ACC112 (cell line): ENCODE data around the gene SLC45A1.

Experiments used
- H2AFZ ChIP-seq: fragments of 200-600 bp; sonication (generic); one replicate; pipeline ENCODE4 v1.6.0; 2017; ENCODE audit warnings: antibody characterized with exemption, low read length; ENCODE audit not compliant: unreplicated experiment
- H3K27ac ChIP-seq: fragments of 200-600 bp; sonication (generic); 2 replicates; pipeline ENCODE4 v1.5.1; 2014; ENCODE audit warnings: low read depth, mild to moderate bottlenecking, antibody characterized with exemption, low read length, moderate library complexity
- H3K27me3 ChIP-seq: fragments of 200-600 bp; sonication (generic); 2 replicates; pipeline ENCODE4 v1.6.1; 2014; ENCODE audit warnings: mild to moderate bottlenecking, antibody characterized with exemption, low read length, moderate library complexity, mixed read lengths; ENCODE audit not compliant: insufficient read depth
- H3K36me3 ChIP-seq: fragments of 200-600 bp; sonication (generic); 2 replicates; pipeline ENCODE4 v1.6.1; 2016; ENCODE audit warnings: mild to moderate bottlenecking, antibody characterized with exemption, low read length, moderate library complexity, mixed read lengths; ENCODE audit not compliant: insufficient read depth
- H3K4me1 ChIP-seq: fragments of 200-600 bp; sonication (generic); one replicate; pipeline ENCODE4 v1.6.1; 2016; ENCODE audit warnings: low read length, mixed read lengths; ENCODE audit not compliant: insufficient read depth, unreplicated experiment, control insufficient read depth
- H3K4me3 ChIP-seq: fragments of 200-600 bp; sonication (generic); 2 replicates; pipeline ENCODE4 v1.5.1; 2014; ENCODE audit warnings: mild to moderate bottlenecking, low read depth, low read length
- H3K79me2 ChIP-seq: fragments of 200-600 bp; sonication (generic); one replicate; pipeline ENCODE4 v1.6.0; 2016; ENCODE audit warnings: low read length; ENCODE audit not compliant: control insufficient read depth, unreplicated experiment, insufficient read depth

SLC45A1 gene

DNA sequence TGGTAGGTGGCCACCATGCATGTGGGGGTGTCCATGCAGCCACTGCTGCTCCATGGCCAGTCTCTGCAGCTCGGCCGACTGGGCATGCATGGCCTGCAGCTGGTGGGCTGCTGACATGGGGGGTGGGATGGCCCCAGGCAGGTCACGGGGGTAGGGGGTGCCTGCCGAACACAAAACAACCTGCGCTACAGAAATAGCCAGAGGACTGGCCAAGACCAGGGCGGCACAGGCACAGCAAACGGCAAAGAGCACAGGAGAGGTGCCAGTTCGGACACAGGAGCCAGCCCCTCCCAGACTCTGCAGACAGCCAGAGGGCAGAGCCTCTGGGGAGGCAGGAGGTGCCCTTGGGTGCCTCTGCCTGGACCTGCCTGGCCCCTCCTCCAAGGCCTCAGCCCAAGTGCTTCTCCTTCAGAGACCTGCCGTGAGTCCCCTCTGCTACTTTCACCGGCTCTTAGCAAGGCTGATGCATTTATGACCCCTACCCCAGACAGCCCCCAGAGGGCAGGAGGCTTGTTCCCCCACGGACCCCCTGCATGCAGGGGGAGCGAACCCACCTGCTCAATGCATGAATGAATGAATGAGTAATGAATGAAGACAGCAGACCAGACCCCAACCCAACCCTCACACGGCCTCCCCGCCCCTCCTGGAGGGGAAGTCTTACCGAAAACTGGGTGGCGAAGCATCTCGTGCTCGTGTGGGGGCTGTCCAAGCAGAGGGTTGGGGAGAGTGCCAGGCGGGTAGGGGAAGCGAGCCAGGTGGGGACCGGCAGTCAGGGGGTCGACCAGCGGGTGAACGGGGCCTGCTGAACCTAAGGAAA lies 37.7 kb downstream of the SLC45A1 start:
- Histone ChIP-seq H3K27me3 (no peaks in the 10 kb centered on the region), H3K36me3 (peaks cover 11% of the 10 kb centered on the region), H3K4me3 (no peak overlapping the region), H3K4me1 (no peaks in the 10 kb centered on the region), H2AFZ (no peak overlapping the region), H3K79me2 (no peaks in the 10 kb centered on the region), H3K27ac (no peak overlapping the region)

- Histone ChIP-seq H3K27me3 (no peaks in the 10 kb centered on the region), H3K36me3 (peaks cover 13% of the 10 kb centered on the region), H3K27ac (no peak overlapping the region), H3K79me2 (no peaks in the 10 kb centered on the region), H2AFZ (no peak overlapping the region), H3K4me1 (no peaks in the 10 kb centered on the region), H3K4me3 (no peak overlapping the region)
Measured at GRCh38 chr1:8356256-8357209, 38.6 kb downstream of the SLC45A1 start.

- no peak overlapping the region for H2AFZ ChIP-seq
- H3K36me3 ChIP-seq = peaks cover 21% of the 10 kb centered on the region
- H3K27ac ChIP-seq = no peak overlapping the region
- H3K79me2 ChIP-seq = no peaks in the 10 kb centered on the region
- no peaks in the 10 kb centered on the region for H3K27me3 ChIP-seq
- no peak overlapping the region for H3K4me3 ChIP-seq
- no peaks in the 10 kb centered on the region for H3K4me1 ChIP-seq
Measured at GRCh38 chr1:8357329-8358101, 39.6 kb downstream of the SLC45A1 start.

- no peaks in the 10 kb centered on the region for H3K4me1 ChIP-seq
- no peaks in the 10 kb centered on the region for H3K79me2 ChIP-seq
- peaks cover 24% of the 10 kb centered on the region for H3K36me3 ChIP-seq
- H2AFZ ChIP-seq = no peak overlapping the region
- no peaks in the 10 kb centered on the region for H3K27me3 ChIP-seq
- H3K4me3 ChIP-seq = no peak overlapping the region
- H3K27ac ChIP-seq = no peak overlapping the region
Measured at GRCh38 chr1:8358241-8358896, 40.5 kb downstream of the SLC45A1 start.

GRCh38 chr1:8358897-8359616 lies 41.1 kb downstream of the SLC45A1 start:
- no peak overlapping the region for H2AFZ ChIP-seq
- peaks cover 24% of the 10 kb centered on the region for H3K36me3 ChIP-seq
- H3K4me1 ChIP-seq = no peaks in the 10 kb centered on the region
- H3K4me3 ChIP-seq = no peak overlapping the region
- no peak overlapping the region for H3K27ac ChIP-seq
- no peaks in the 10 kb centered on the region for H3K27me3 ChIP-seq
- no peaks in the 10 kb centered on the region for H3K79me2 ChIP-seq

DNA sequence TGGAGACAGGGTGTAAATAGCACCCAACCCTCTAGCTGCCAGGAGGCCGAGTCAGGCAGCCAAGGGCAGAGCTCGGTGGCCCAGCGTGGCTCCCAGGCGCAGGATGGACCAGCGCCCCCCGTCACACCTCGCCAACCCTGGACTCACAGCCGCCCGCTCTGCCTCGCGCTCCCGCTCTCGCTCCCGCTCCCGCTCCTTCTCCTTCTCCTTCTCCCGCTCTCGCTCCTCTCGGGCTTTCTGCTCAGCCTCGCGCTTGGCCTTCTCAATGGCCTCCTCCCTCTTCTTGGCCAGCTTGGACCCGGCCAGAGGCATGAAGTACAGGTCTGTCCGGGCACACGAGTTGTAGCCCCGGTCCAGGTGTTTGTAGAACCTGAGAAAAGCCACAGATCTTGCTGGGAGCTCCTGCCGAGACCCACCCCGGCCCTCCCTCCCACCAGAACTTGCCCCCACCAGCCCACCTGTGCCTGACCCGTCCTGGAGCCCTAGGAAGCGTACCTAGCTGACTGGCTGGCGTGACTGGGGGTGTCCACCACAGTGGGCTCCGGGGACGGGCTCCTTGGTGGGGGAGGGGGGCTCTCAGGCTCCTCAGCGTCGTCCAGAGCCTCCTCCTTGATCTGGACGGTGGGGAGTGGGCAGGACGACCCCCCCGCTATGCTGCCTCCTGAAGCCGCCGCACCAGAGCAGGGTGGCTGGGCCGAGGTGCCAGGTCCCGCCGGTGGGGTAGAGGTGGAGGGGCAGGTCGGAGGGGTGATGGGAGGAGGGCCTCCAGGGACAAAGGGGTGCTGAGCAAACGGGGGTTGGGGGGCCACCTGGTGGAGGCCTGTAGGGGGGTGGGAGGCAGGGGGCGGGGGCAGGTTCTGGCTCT lies 41.9 kb downstream of the SLC45A1 start:
- no peaks in the 10 kb centered on the region for H3K4me1 ChIP-seq
- peaks cover 21% of the 10 kb centered on the region for H3K36me3 ChIP-seq
- no peaks in the 10 kb centered on the region for H3K79me2 ChIP-seq
- no peak overlapping the region for H3K4me3 ChIP-seq
- no peaks in the 10 kb centered on the region for H3K27me3 ChIP-seq
- H3K27ac ChIP-seq = no peak overlapping the region
- no peak overlapping the region for H2AFZ ChIP-seq

GRCh38 chr1:8360493-8361197 lies 42.7 kb downstream of the SLC45A1 start:
- no peaks in the 10 kb centered on the region for H3K4me1 ChIP-seq
- no peaks in the 10 kb centered on the region for H3K27me3 ChIP-seq
- no peak overlapping the region for H3K27ac ChIP-seq
- no peak overlapping the region for H3K4me3 ChIP-seq
- H3K36me3 ChIP-seq = peaks cover 25% of the 10 kb centered on the region; the same call in 1 of the 2 replicates
- H3K79me2 ChIP-seq = peaks cover 2% of the 10 kb centered on the region
- no peak overlapping the region for H2AFZ ChIP-seq

DNA sequence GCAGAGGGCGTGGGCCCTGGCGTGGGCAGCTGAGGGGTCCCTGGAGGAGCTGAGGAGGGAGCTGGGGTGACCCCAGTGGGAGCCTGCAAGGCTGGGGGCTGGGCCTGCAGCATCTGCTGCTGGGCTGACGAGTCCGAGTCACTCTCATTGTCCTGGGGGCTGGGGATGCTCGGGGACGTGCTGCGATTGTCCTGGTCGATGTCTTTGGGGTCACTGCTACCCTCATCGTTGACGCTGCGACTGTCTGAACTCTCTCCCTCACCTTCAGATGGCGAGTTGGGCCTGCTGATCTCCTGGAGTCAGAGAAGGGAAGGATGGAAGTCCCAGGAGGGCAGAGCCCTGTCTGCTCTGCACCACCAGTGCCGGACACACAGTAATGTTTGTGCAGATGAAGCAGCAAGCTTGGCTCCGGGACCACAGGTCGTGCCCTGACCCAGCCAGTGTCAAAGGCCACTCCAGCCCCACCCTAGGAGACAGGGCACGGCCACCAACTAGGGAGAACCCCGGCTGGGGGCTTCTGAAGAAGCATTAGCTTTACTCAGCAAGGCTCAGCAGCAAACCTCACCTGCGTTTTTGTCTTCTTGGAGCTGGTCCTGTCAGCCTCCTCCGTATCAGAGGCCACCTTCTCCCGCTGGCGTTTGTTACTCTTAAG lies 43.4 kb downstream of the SLC45A1 start:
- no peak overlapping the region for H3K27ac ChIP-seq
- H3K4me3 ChIP-seq = no peak overlapping the region
- H3K4me1 ChIP-seq = no peaks in the 10 kb centered on the region
- peaks cover 7% of the 10 kb centered on the region for H3K79me2 ChIP-seq
- H3K36me3 ChIP-seq = peaks cover 25% of the 10 kb centered on the region; the same call in 1 of the 2 replicates
- no peak overlapping the region for H2AFZ ChIP-seq
- no peaks in the 10 kb centered on the region for H3K27me3 ChIP-seq
